Stimulated activated CD4-positive, alpha-beta T cell treated with anti-CD3 and anti-CD28 coated beads, Interleukin-15, amount 100 ng/mL, for 48 hours (primary cell): ENCODE measurements around the gene HDAC8.
"Not testable (repeated sequence)": the region's sequence is repeated elsewhere in the genome, so short reads cannot be mapped to it uniquely, and the experiment has no call there.

Source experiments
- DNase-seq, 2 donors: peaks; one replicate each; pipeline ENCODE4 v3.0.0-alpha.2; 2020; ENCODE audit warnings: low read depth in 2 of 2

The HDAC8 gene

GRCh38 chrX:72572248-72573157 is at the start of gene HDAC8:
Gene HDAC8, minus strand, starts transcription at chrX:72572843. Its CDS starts 82 bp downstream, at chrX:72572761.
- peak in 1 of 2 donors; percentile 27 for DNase-seq

GRCh38 chrX:72621625-72622485 is 49.2 kb upstream of the HDAC8 start:
- DNase-seq, result no peak

- no peak for DNase-seq
Measured at GRCh38 chrX:72621163-72621562, 48.5 kb upstream of the HDAC8 start.

- DNase-seq, result peak; percentile 39 to 40
Measured at GRCh38 chrX:72620550-72621145, 48.0 kb upstream of the HDAC8 start.

GRCh38 chrX:72609313-72609712 is 36.7 kb upstream of the HDAC8 start:
- no peak for DNase-seq

- no peak for DNase-seq
Measured at GRCh38 chrX:72604705-72605104, 32.1 kb upstream of the HDAC8 start.

- no peak for DNase-seq
Measured at GRCh38 chrX:72604112-72604511, 31.5 kb upstream of the HDAC8 start.

GRCh38 chrX:72591038-72591437 is 18.4 kb upstream of the HDAC8 start:
- not testable (repeated sequence) for DNase-seq

GRCh38 chrX:72584163-72584562 is 11.5 kb upstream of the HDAC8 start:
- DNase-seq, result no peak

- DNase-seq, result no peak
Measured at GRCh38 chrX:72576141-72576894, 3.7 kb upstream of the HDAC8 start.

- DNase-seq, result no peak
Measured at GRCh38 chrX:72573158-72573511, 492 bp upstream of the HDAC8 start.

GRCh38 chrX:72569786-72570185 is 2.9 kb downstream of the HDAC8 start:
- no peak for DNase-seq

- no peak for DNase-seq
Measured at GRCh38 chrX:72568406-72569092, 4.1 kb downstream of the HDAC8 start.

GRCh38 chrX:72566448-72566847 is 6.2 kb downstream of the HDAC8 start:
- no peak for DNase-seq

- DNase-seq, result not testable (repeated sequence)
Measured at GRCh38 chrX:72559655-72560054, 13.0 kb downstream of the HDAC8 start.

GRCh38 chrX:72554448-72555140 is 18.0 kb downstream of the HDAC8 start:
- peak in 1 of 2 donors; percentile 1 for DNase-seq

GRCh38 chrX:72552443-72552842 is 20.2 kb downstream of the HDAC8 start:
- DNase-seq, result not testable (repeated sequence)

GRCh38 chrX:72545990-72546389 is 26.7 kb downstream of the HDAC8 start:
- DNase-seq, result no peak

- DNase-seq, result no peak
Measured at GRCh38 chrX:72540318-72540717, 32.3 kb downstream of the HDAC8 start.

GRCh38 chrX:72539822-72540221 is 32.8 kb downstream of the HDAC8 start:
- no peak for DNase-seq
